GM18520 (cell line): ENCODE data around the gene SLC26A11.

Source experiments
- ATAC-seq: cut with Tn5 transposase; IDR thresholded peaks from one replicate; pipeline ENCODE4 v1.9.1; 2021; ENCODE audit not compliant: unreplicated experiment

The SLC26A11 gene

GRCh38 chr17:80220054-80220735, at the start of gene SLC26A11, which contains the start of gene SGSH:
Gene SLC26A11 (plus strand): TSS chr17:80220427. CDS start chr17:80221561, 1,134 bp downstream.
Gene SGSH (minus strand): TSS chr17:80220333. CDS start chr17:80220313, 20 bp downstream.
- no peak for ATAC-seq

GRCh38 chr17:80171681-80172080, 48.5 kb upstream of the SLC26A11 start:
- ATAC-seq, result no peak

GRCh38 chr17:80173126-80173525, 47.1 kb upstream of the SLC26A11 start:
- ATAC-seq, result no peak

- no peak for ATAC-seq
Measured at GRCh38 chr17:80173916-80174315, 46.3 kb upstream of the SLC26A11 start.

GRCh38 chr17:80176757-80177156, 43.5 kb upstream of the SLC26A11 start:
- ATAC-seq, result no peak

GRCh38 chr17:80177986-80178595, 42.1 kb upstream of the SLC26A11 start:
- no peak for ATAC-seq

- no peak for ATAC-seq
Measured at GRCh38 chr17:80180192-80180591, 40.0 kb upstream of the SLC26A11 start.

GRCh38 chr17:80181431-80181830, 38.8 kb upstream of the SLC26A11 start:
- ATAC-seq, result no peak

- ATAC-seq, result no peak
Measured at GRCh38 chr17:80182118-80182844, 37.9 kb upstream of the SLC26A11 start.

- no peak for ATAC-seq
Measured at GRCh38 chr17:80182845-80183223, 37.4 kb upstream of the SLC26A11 start.

GRCh38 chr17:80183581-80184422, 36.4 kb upstream of the SLC26A11 start:
- ATAC-seq, result no peak

GRCh38 chr17:80184423-80184714, 35.9 kb upstream of the SLC26A11 start:
- ATAC-seq, result no peak

GRCh38 chr17:80185968-80186367, 34.3 kb upstream of the SLC26A11 start:
- no peak for ATAC-seq

GRCh38 chr17:80187090-80187489, 33.1 kb upstream of the SLC26A11 start:
- ATAC-seq, result no peak

- ATAC-seq, result no peak
Measured at GRCh38 chr17:80187515-80187941, 32.7 kb upstream of the SLC26A11 start.

GRCh38 chr17:80189611-80190010, 30.6 kb upstream of the SLC26A11 start:
- no peak for ATAC-seq

GRCh38 chr17:80190716-80191115, 29.5 kb upstream of the SLC26A11 start:
- no peak for ATAC-seq

GRCh38 chr17:80191192-80191591, 29.0 kb upstream of the SLC26A11 start:
- ATAC-seq, result no peak

GRCh38 chr17:80191865-80192661, 28.2 kb upstream of the SLC26A11 start:
- no peak for ATAC-seq

- no peak for ATAC-seq
Measured at GRCh38 chr17:80195141-80195540, 25.1 kb upstream of the SLC26A11 start.
